ENCODE measurements around the gene ADGRV1. TPM values are rescaled to one million over a fixed set of nuclear protein-coding genes. Genes with fewer than 3 reads are reported as not detected.

ADGRV1 gene
- polyA plus RNA-seq, 1 donor from 2014 or later, result 3.7 TPM

- Histone ChIP-seq H3K4me2 (ENCODE audit: low read length) (no peak overlapping the region), H2AFZ (ENCODE audit: low read depth, low read length) (no peak overlapping the region), H3K9me2 (ENCODE audit: insufficient read depth, low read length) (no peaks in the 10 kb centered on the region), H3K4me3 (ENCODE audit: low read length) (no peak overlapping the region), H3K27me3 (ENCODE audit: insufficient read depth, low read depth, low read length) (no peaks in the 10 kb centered on the region), H3K79me2 (replicated peaks; ENCODE audit: insufficient read depth, low read length) (no peaks in the 10 kb centered on the region), H3K36me3 (ENCODE audit: insufficient read depth, low read length) (no peaks in the 10 kb centered on the region), H3K9ac (ENCODE audit: low read length) (no peak overlapping the region), H3K27ac (ENCODE audit: low read length) (no peak overlapping the region), H3F3A (ENCODE audit: insufficient read depth, low read length, poor library complexity, severe bottlenecking) (no peaks in the 10 kb centered on the region), H3K9me3 (ENCODE audit: low read length) (no peaks in the 10 kb centered on the region), H4K20me1 (ENCODE audit: insufficient read depth) (no peaks in the 10 kb centered on the region)
- no peak for TF ChIP-seq CTCF (IDR thresholded peaks at IDR 0.05; ENCODE audit: poor library complexity, severe bottlenecking)
- TF ChIP-seq RAD21 (conservative IDR thresholded peaks at IDR 0.05), result no peak
- TF ChIP-seq TAF1 (IDR thresholded peaks at IDR 0.05; ENCODE audit: low read depth), result no peak
- TF ChIP-seq REST (IDR thresholded peaks at IDR 0.05; ENCODE audit: borderline replicate concordance), result no peak
- no peak for TF ChIP-seq EP300 (conservative IDR thresholded peaks at IDR 0.05; ENCODE audit: poor library complexity, severe bottlenecking)
- TF ChIP-seq SMC3 (conservative IDR thresholded peaks at IDR 0.05; ENCODE audit: poor library complexity), result no peak
- no peak for TF ChIP-seq MXI1 (conservative IDR thresholded peaks at IDR 0.05; ENCODE audit: poor library complexity, severe bottlenecking)
- TF ChIP-seq EZH2 (IDR thresholded peaks at IDR 0.05; ENCODE audit: borderline replicate concordance, insufficient read depth, low read length, poor library complexity, severe bottlenecking), result no peak
- TF ChIP-seq POLR2AphosphoS5 (IDR thresholded peaks at IDR 0.05), result no peak
Measured at GRCh38 chr5:90612919-90613318, 54.3 kb downstream of the ADGRV1 start.

GRCh38 chr5:90613459-90613858 lies 54.9 kb downstream of the ADGRV1 start:
- Histone ChIP-seq H3K9ac (ENCODE audit: low read length) (no peak overlapping the region), H3K4me2 (ENCODE audit: low read length) (no peak overlapping the region), H3K27me3 (ENCODE audit: insufficient read depth, low read depth, low read length) (no peaks in the 10 kb centered on the region), H3K9me2 (ENCODE audit: insufficient read depth, low read length) (no peaks in the 10 kb centered on the region), H3K9me3 (ENCODE audit: low read length) (no peaks in the 10 kb centered on the region), H2AFZ (ENCODE audit: low read depth, low read length) (no peak overlapping the region), H3K4me3 (ENCODE audit: low read length) (no peak overlapping the region), H3F3A (ENCODE audit: insufficient read depth, low read length, poor library complexity, severe bottlenecking) (no peaks in the 10 kb centered on the region), H3K79me2 (replicated peaks; ENCODE audit: insufficient read depth, low read length) (no peaks in the 10 kb centered on the region), H3K36me3 (ENCODE audit: insufficient read depth, low read length) (no peaks in the 10 kb centered on the region), H3K27ac (ENCODE audit: low read length) (no peak overlapping the region), H4K20me1 (ENCODE audit: insufficient read depth) (no peaks in the 10 kb centered on the region)
- TF ChIP-seq POLR2AphosphoS5 (IDR thresholded peaks at IDR 0.05) (no peak), REST (IDR thresholded peaks at IDR 0.05; ENCODE audit: borderline replicate concordance) (no peak), MXI1 (conservative IDR thresholded peaks at IDR 0.05; ENCODE audit: poor library complexity, severe bottlenecking) (no peak), TAF1 (IDR thresholded peaks at IDR 0.05; ENCODE audit: low read depth) (no peak), EZH2 (IDR thresholded peaks at IDR 0.05; ENCODE audit: borderline replicate concordance, insufficient read depth, low read length, poor library complexity, severe bottlenecking) (no peak), EP300 (conservative IDR thresholded peaks at IDR 0.05; ENCODE audit: poor library complexity, severe bottlenecking) (no peak), RAD21 (conservative IDR thresholded peaks at IDR 0.05) (no peak), CTCF (IDR thresholded peaks at IDR 0.05; ENCODE audit: poor library complexity, severe bottlenecking) (no peak), SMC3 (conservative IDR thresholded peaks at IDR 0.05; ENCODE audit: poor library complexity) (no peak)

All from neural cell (in vitro differentiated cells).